Measurements from ENCODE around the gene MRS2. TPM values are rescaled to one million over a fixed set of nuclear protein-coding genes. Genes with fewer than 3 reads are reported as not detected.

Gene MRS2
- total RNA-seq, 1 donor from 2014 or later = 9.5 TPM

GRCh38 chr6:24464253-24465038 is 61.7 kb downstream of the MRS2 start:
- no peak for DNase-seq (ENCODE audit: low read depth in 2 of 2)

DNA sequence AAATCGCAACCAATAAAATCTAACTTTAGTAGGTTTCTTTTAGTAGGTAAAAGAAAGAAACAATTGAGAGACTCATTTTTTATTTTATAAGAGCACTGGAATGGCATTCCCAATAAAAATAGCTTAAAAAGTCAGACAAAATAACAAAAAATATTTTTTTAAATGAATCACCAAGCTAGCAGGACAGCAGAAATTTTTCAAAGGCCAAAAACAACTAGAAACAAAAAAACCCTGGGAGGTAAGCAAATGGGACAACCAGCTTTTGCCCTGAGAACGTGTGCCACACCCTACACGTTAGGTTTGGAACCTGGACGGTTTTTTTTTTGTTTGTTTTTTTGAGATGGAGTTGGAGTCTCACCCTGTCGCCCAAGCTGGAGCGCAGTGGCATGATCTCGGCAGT is 67.1 kb downstream of the MRS2 start:
- DNase-seq (ENCODE audit: low read depth in 2 of 2) = no peak

DNA sequence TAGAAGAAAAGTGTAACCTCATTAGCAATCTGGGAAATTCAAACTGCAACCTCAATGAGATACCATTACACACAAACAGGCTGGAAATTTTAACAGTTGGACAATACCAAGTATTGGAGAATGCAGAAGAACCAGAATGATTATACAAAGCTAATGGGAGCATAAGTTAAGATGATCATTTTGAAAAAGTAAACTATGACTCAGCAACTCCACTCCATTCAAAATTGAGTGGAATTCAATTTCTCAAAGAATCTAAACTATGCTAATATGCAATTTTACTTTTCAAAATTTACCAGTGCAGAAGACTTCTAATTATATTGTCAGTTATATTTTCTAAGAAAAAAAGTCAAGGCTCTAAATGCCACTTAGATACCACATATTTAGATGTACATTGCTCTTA is 69.4 kb downstream of the MRS2 start:
- no peak for DNase-seq (ENCODE audit: low read depth in 2 of 2)

Other genes with a start within 250 kb of the MRS2 start
- gene DCDC2, start 44.9 kb upstream of the MRS2 start, total RNA-seq = not detected in 2 replicates
- gene GPLD1, start 86.6 kb downstream of the MRS2 start, total RNA-seq = under 0.01 and 0.20 TPM in 2 replicates
- 0.44 and 1.4 TPM in 2 replicates for gene ALDH5A1, start 92.0 kb downstream of the MRS2 start, total RNA-seq
- under 0.01 TPM in 1 of 2 replicates, not detected in the other for gene KIAA0319, start 243.3 kb downstream of the MRS2 start, total RNA-seq

Measured in lung microvascular endothelial cell (primary cell).